Muscle layer of colon (tissue), 2 donors: ENCODE data around the gene CSNK1A1L.

Source experiments
- H3K27ac ChIP-seq: one replicate; pipeline ENCODE4 v1.7.0; 2013; ENCODE audit warnings: low read depth, mild to moderate bottlenecking, low read length, moderate library complexity
- H3K27me3 ChIP-seq, 2 donors: one replicate each; pipeline ENCODE4 v1.7.0; 2013; ENCODE audit warnings: low read length in 2 of 2, mild to moderate bottlenecking in 2 of 2; ENCODE audit not compliant: insufficient read depth in 2 of 2, control insufficient read depth in 1 of 2
- H3K36me3 ChIP-seq: one replicate; pipeline ENCODE4 v1.7.0; 2013; ENCODE audit warnings: mild to moderate bottlenecking, low read length; ENCODE audit not compliant: insufficient read depth
- H3K4me1 ChIP-seq: one replicate; pipeline ENCODE4 v1.7.0; 2013; ENCODE audit warnings: mild to moderate bottlenecking, low read length; ENCODE audit not compliant: insufficient read depth
- H3K4me3 ChIP-seq, 2 donors: one replicate each; pipeline ENCODE4 v1.7.0; 2013; ENCODE audit warnings: low read length in 2 of 2, low read depth in 1 of 2, mild to moderate bottlenecking in 1 of 2, moderate library complexity in 1 of 2
- H3K9ac ChIP-seq: one replicate; pipeline ENCODE4 v1.7.0; 2013; ENCODE audit warnings: low read length
- H3K9me3 ChIP-seq: one replicate; pipeline ENCODE4 v1.7.0; 2013; ENCODE audit warnings: mild to moderate bottlenecking, low read length
- donor health status: abdominal sarcoma.
- donor health status: Adenocarcinoma of cecum.

Gene CSNK1A1L

GRCh38 chr13:37076818-37077217 is 28.6 kb downstream of the CSNK1A1L start:
- H3K27ac ChIP-seq = no peak overlapping the region
- no peaks in the 10 kb centered on the region for H3K4me1 ChIP-seq
- H3K9ac ChIP-seq = no peak overlapping the region
- no peaks in the 10 kb centered on the region for H3K9me3 ChIP-seq
- no peak overlapping the region for H3K4me3 ChIP-seq
- H3K36me3 ChIP-seq = no peaks in the 10 kb centered on the region
- H3K27me3 ChIP-seq = no peaks in the 10 kb centered on the region

DNA sequence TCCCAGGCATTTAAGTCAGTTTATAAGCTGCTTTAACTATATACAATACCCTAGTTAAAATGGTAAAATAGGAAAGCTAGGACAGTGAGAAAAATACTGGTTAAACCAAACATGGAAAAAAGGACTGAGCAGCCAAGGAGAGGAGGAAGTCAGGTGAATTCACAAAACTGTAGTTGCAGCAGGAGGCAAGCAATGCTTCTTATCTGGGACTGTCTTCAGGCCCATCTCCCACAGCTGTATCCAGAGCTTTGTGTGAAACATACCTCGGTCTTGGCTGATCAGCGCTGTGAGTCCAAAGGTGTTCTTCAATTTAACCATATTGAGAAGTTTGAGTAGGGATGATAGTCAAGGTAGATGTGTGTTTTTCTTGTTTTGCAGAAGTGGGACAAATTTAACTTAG is 30.3 kb downstream of the CSNK1A1L start:
- Histone ChIP-seq H3K9ac (no peak overlapping the region), H3K27me3 (no peaks in the 10 kb centered on the region), H3K27ac (no peak overlapping the region)

GRCh38 chr13:37074703-37075102 is 30.8 kb downstream of the CSNK1A1L start:
- no peaks in the 10 kb centered on the region for H3K27me3 ChIP-seq
- H3K4me1 ChIP-seq = no peaks in the 10 kb centered on the region
- no peaks in the 10 kb centered on the region for H3K36me3 ChIP-seq
- H3K9ac ChIP-seq = no peak overlapping the region
- H3K4me3 ChIP-seq = no peak overlapping the region
- no peaks in the 10 kb centered on the region for H3K9me3 ChIP-seq
- H3K27ac ChIP-seq = no peak overlapping the region

More for the DNA sequence above, 30.3 kb downstream of the CSNK1A1L start:
- Histone ChIP-seq H3K9me3 (no peaks in the 10 kb centered on the region), H3K36me3 (no peaks in the 10 kb centered on the region), H3K4me1 (no peaks in the 10 kb centered on the region), H3K4me3 (no peak overlapping the region)

- H3K27ac ChIP-seq = no peak overlapping the region
- H3K9me3 ChIP-seq = no peaks in the 10 kb centered on the region
- H3K36me3 ChIP-seq = no peaks in the 10 kb centered on the region
- H3K4me1 ChIP-seq = no peaks in the 10 kb centered on the region
- H3K9ac ChIP-seq = no peak overlapping the region
- H3K27me3 ChIP-seq = no peaks in the 10 kb centered on the region
- no peak overlapping the region for H3K4me3 ChIP-seq
Observed at GRCh38 chr13:37072024-37072423, 33.4 kb downstream of the CSNK1A1L start.

DNA sequence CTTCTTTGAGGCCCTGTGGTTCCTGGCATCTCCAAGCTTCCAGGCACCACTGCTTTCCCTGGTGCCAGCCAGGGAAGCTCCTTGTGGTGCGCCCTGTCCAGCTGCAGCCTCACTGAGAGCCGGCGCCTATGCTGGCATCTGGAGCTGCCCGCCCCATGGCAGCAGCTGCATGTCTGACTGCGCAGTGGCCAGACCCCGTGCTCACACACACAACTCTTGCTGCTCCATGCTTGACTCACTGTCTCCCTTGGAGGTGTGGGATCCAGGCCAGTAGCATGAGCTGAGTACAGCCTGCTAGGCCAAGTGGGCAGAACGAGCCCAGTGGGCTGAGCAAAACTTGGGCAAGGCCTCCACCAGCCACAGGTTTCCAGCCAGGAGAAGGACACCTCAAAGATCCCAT is 34.5 kb downstream of the CSNK1A1L start:
- no peaks in the 10 kb centered on the region for H3K27me3 ChIP-seq
- no peak overlapping the region for H3K4me3 ChIP-seq
- H3K9me3 ChIP-seq = no peaks in the 10 kb centered on the region
- no peak overlapping the region for H3K27ac ChIP-seq
- no peaks in the 10 kb centered on the region for H3K36me3 ChIP-seq
- no peaks in the 10 kb centered on the region for H3K4me1 ChIP-seq
- H3K9ac ChIP-seq = no peak overlapping the region

DNA sequence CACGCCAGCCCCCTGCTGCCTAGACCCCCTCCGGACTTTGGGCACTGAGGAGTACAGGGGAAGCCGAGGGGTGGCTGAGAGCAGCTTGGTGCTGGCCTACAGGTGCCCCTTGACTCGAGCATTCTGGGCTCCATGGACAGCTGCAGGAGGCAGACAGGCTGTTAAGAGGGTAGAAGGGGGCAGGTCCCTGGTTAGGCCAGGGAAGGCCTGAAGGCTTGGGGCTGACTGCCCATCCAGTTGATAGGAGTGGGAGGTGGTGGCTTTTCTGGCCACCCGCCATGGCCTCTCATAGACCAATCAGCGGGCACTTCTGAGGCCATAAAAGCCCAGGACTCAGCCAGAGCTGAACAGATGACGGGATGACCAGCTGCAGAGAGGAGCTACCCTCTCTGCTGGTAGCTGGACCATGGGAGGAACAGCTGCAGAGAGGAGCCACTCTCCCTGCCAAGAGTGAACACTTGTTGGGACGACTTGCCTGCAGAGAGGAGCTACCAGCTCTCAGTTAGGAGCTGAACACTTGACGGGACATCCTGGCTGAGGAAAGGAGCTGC is 35.2 kb downstream of the CSNK1A1L start:
- H3K4me3 ChIP-seq = no peak overlapping the region
- H3K27ac ChIP-seq = no peak overlapping the region
- H3K27me3 ChIP-seq = no peaks in the 10 kb centered on the region
- no peaks in the 10 kb centered on the region for H3K36me3 ChIP-seq
- H3K9ac ChIP-seq = no peak overlapping the region
- H3K4me1 ChIP-seq = no peaks in the 10 kb centered on the region
- no peaks in the 10 kb centered on the region for H3K9me3 ChIP-seq

DNA sequence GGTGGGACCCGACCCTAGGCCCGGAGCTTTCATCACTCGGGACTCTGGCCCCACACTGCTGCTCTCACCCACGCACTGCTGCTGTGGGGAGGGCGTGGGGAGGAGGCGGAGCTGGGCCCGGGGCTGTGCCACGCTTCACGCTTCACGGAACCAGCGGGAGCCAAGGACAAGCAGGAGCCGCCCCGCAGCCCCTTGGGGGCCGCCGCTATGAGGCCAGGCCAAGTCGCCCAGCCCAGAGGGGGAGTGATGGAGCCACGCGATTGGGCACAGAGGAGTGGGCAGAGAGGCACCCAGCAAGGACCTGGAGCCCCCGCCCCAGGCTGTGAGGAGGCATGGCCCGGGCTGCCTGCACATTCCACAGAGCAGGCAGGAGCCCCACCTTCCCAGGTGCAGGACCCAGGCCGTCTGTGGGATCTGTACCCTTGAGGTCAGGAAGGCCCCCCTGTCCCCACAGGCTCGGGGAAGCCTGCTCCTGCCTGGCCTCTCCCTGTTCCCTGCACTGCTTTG is 35.8 kb downstream of the CSNK1A1L start:
- no peaks in the 10 kb centered on the region for H3K9me3 ChIP-seq
- no peaks in the 10 kb centered on the region for H3K4me1 ChIP-seq
- no peaks in the 10 kb centered on the region for H3K27me3 ChIP-seq
- H3K36me3 ChIP-seq = no peaks in the 10 kb centered on the region
- H3K9ac ChIP-seq = no peak overlapping the region
- H3K4me3 ChIP-seq = no peak overlapping the region
- H3K27ac ChIP-seq = no peak overlapping the region

- H3K9me3 ChIP-seq = no peaks in the 10 kb centered on the region
- H3K4me3 ChIP-seq = no peak overlapping the region
- H3K4me1 ChIP-seq = no peaks in the 10 kb centered on the region
- H3K27me3 ChIP-seq = no peaks in the 10 kb centered on the region
- H3K36me3 ChIP-seq = no peaks in the 10 kb centered on the region
- no peak overlapping the region for H3K27ac ChIP-seq
- H3K9ac ChIP-seq = no peak overlapping the region
Observed at GRCh38 chr13:37068962-37069361, 36.5 kb downstream of the CSNK1A1L start.

DNA sequence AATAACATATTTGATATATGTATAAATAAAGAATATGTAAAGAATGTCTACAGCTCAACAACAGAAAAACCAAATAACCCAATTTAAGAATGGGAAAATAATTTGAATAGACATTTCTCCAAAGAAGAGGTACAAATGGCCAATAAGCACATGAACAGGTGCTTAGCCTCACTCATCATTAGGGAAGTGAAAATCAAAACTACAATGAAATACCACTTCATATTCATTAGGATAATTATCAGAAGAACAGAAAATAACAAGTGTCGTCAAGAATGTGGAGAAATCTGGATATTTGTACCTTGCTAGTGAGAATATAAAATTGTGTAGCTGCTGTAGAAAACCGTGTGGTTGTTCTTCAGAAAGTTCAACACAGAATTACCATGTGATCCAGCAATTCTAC is 37.6 kb downstream of the CSNK1A1L start:
- Histone ChIP-seq H3K9ac (no peak overlapping the region), H3K9me3 (no peaks in the 10 kb centered on the region), H3K27me3 (no peaks in the 10 kb centered on the region), H3K4me1 (no peaks in the 10 kb centered on the region), H3K27ac (no peak overlapping the region), H3K36me3 (no peaks in the 10 kb centered on the region), H3K4me3 (no peak overlapping the region)

DNA sequence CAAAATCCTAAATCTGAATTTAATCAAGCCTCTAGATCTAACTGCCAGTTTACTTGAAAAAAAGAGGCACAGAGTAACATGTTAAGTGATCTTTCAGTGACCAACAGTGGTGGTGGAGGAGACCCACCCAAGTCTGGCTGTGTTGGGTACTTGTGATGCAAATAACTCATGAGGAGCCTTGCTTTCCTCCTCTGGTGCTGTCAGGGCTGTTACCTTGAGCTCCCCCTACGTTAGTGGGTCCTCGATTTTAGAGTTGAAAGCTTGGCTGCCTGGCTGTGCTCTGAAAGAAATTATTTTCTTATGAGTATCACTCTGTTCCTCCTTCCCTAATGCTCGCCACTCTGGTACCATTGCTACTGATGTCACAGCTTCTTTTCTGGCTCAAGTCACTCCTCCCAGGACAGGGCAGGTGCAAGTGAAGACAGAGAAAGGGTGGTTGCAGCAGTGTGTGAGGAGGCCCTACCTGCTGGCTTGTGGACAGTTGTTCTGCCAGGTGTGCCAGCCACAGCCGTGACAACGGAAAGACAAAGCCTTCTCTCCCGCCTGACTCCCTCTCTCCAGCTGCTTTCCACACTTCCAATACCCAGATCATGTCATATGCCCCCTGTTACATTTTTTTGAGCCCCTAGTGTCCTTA is 39.5 kb downstream of the CSNK1A1L start:
- Histone ChIP-seq H3K9ac (no peak overlapping the region), H3K27ac (no peak overlapping the region), H3K4me1 (no peaks in the 10 kb centered on the region), H3K27me3 (no peaks in the 10 kb centered on the region), H3K36me3 (no peaks in the 10 kb centered on the region), H3K4me3 (no peak overlapping the region), H3K9me3 (no peaks in the 10 kb centered on the region)

DNA sequence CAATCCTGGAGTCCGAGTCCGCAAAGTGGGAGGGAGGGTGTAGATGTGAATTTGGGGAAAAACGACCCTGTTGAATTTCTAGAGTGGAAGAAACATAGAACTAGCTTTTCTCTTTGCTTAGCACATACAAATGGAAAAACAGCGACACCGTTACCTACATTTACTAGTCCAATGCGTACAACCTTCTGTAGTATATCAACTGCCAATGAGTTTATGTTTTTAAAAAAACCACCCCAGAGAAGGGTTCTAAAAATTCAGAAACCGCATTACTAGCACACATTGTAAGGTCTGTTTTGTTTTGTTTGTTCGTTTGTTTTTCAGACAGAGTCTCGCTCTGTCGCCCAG is 45.6 kb downstream of the CSNK1A1L start:
- Histone ChIP-seq H3K4me3 (peak overlapping the region; percentile 55 to 92), H3K27ac (peak overlapping the region; percentile 80), H3K9ac (peak overlapping the region; percentile 72)

More for the DNA sequence above, 45.6 kb downstream of the CSNK1A1L start:
- peaks cover 12% of the 10 kb centered on the region for H3K4me1 ChIP-seq
- no peaks in the 10 kb centered on the region for H3K27me3 ChIP-seq
- no peaks in the 10 kb centered on the region for H3K36me3 ChIP-seq
- no peaks in the 10 kb centered on the region for H3K9me3 ChIP-seq
